Karpas-422 (cell line): ENCODE results near the gene MBNL2. TPM values are rescaled to one million over a fixed set of nuclear protein-coding genes. Genes with fewer than 3 reads are reported as not detected.

Experiments
- DNase-seq: peaks from one replicate; pipeline ENCODE4 v3.0.0-alpha.2; 2015
- H2AFZ ChIP-seq: fragments of 200-600 bp; sonication (generic); 2 replicates; pipeline ENCODE4 v1.6.1; 2014; ENCODE audit warnings: antibody characterized with exemption, low read length, mixed read lengths
- H3K27ac ChIP-seq: fragments of 200-600 bp; sonication (generic); 2 replicates; pipeline ENCODE4 v1.5.1; 2014; ENCODE audit warnings: mild to moderate bottlenecking, low read length, moderate library complexity
- H3K27me3 ChIP-seq: fragments of 200-600 bp; sonication (generic); 2 replicates; pipeline ENCODE4 v1.6.1; 2014; ENCODE audit warnings: low read length, mixed read lengths
- H3K36me3 ChIP-seq: fragments of 200-600 bp; sonication (generic); 2 replicates; pipeline ENCODE4 v1.6.1; 2014; ENCODE audit warnings: low read length, mixed read lengths; ENCODE audit not compliant: insufficient read depth
- H3K4me1 ChIP-seq: fragments of 200-600 bp; sonication (generic); 2 replicates; pipeline ENCODE4 v1.6.1; 2014; ENCODE audit warnings: mild to moderate bottlenecking, low read length, mixed read lengths
- H3K4me2 ChIP-seq: fragments of 200-600 bp; sonication (generic); 2 replicates; pipeline ENCODE4 v1.6.1; 2014; ENCODE audit warnings: low read length, low read depth, mild to moderate bottlenecking; ENCODE audit not compliant: poor library complexity, severe bottlenecking
- H3K4me3 ChIP-seq: fragments of 200-600 bp; sonication (generic); 2 replicates; pipeline ENCODE4 v1.5.1; 2014; ENCODE audit warnings: mild to moderate bottlenecking, antibody characterized with exemption, low read length, mixed read lengths
- H3K79me2 ChIP-seq: fragments of 200-600 bp; sonication (generic); 2 replicates; pipeline ENCODE4 v1.6.1; 2014; ENCODE audit warnings: mild to moderate bottlenecking, low read length, mixed read lengths
- H3K9ac ChIP-seq: fragments of 200-600 bp; sonication (generic); 2 replicates; pipeline ENCODE4 v1.6.0; 2014; ENCODE audit warnings: low read length
- H3K9me2 ChIP-seq: fragments of 200-600 bp; sonication (generic), shearing (Covaris generic); replicated peaks from 2 replicates; pipeline ENCODE4 v1.6.0; 2014; ENCODE audit warnings: mild to moderate bottlenecking, low read length, moderate library complexity; ENCODE audit not compliant: insufficient read depth
- H3K9me3 ChIP-seq: fragments of 300-700, 200-600 bp; sonication (generic); 2 replicates; pipeline ENCODE4 v1.6.1; 2014; ENCODE audit warnings: low read length, mixed read lengths
- H4K20me1 ChIP-seq: fragments of 200-600 bp; sonication (generic); 2 replicates; pipeline ENCODE4 v1.6.1; 2014; ENCODE audit warnings: mild to moderate bottlenecking, antibody characterized with exemption, low read length, low read depth; ENCODE audit not compliant: insufficient read depth
- total RNA-seq: library from RNA; depleted of rRNA; stranded (reverse); fragments of >200 nt; shearing (Covaris generic); gene quantifications from 2 replicates; pipeline ENCODE4 v1.2.3, GENCODE V29; 2014; ENCODE audit warnings: low replicate concordance

MBNL2 gene
- total RNA-seq, 1 experiment from 2014 or later: 8.5 TPM

DNA sequence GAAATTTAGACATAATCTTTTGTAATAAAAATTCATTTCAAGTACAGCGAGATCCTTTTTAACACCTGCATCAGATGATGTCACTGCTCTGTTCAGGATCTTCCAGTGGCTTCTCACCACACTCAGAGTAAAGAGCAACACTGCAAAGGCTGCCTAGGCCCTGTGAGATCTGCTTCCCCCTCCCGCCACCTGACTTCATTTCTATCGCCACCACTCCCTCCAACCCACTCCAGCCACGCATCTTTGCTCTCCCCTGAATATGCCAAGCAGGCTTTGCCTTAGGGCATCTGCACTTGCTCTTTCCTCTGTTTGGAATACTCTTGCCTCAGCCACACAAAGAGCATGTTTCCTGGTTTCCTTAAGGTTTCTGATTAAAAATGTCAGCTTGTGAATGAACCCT lies 58.3 kb downstream of the MBNL2 start:
- H3K9me2 ChIP-seq: no peaks in the 10 kb centered on the region
- H4K20me1 ChIP-seq: no peaks in the 10 kb centered on the region; the same call in 1 of the 2 replicates
- H3K79me2 ChIP-seq: no peaks in the 10 kb centered on the region
- no peak overlapping the region for H2AFZ ChIP-seq
- no peaks in the 10 kb centered on the region for H3K27me3 ChIP-seq
- no peak overlapping the region for H3K4me2 ChIP-seq
- H3K4me3 ChIP-seq: no peak overlapping the region
- no peak for DNase-seq
- no peak overlapping the region for H3K9ac ChIP-seq
- peaks cover 9% of the 10 kb centered on the region for H3K4me1 ChIP-seq
- H3K27ac ChIP-seq: no peak overlapping the region
- H3K9me3 ChIP-seq: no peaks in the 10 kb centered on the region
- H3K36me3 ChIP-seq: no peaks in the 10 kb centered on the region

- no peak overlapping the region for H3K9ac ChIP-seq
- peaks cover under 1% of the 10 kb centered on the region; the same call in 1 of the 2 replicates for H4K20me1 ChIP-seq
- H3K36me3 ChIP-seq: no peaks in the 10 kb centered on the region
- H3K27ac ChIP-seq: no peak overlapping the region
- no peak overlapping the region for H3K4me2 ChIP-seq
- no peak overlapping the region for H3K4me3 ChIP-seq
- no peak overlapping the region for H2AFZ ChIP-seq
- DNase-seq: no peak
- no peaks in the 10 kb centered on the region for H3K9me2 ChIP-seq
- H3K4me1 ChIP-seq: peaks cover 5% of the 10 kb centered on the region
- no peaks in the 10 kb centered on the region for H3K79me2 ChIP-seq
- no peaks in the 10 kb centered on the region for H3K27me3 ChIP-seq
- no peaks in the 10 kb centered on the region for H3K9me3 ChIP-seq
Measured at GRCh38 chr13:97281028-97281427, 58.9 kb downstream of the MBNL2 start.

- no peaks in the 10 kb centered on the region for H3K9me3 ChIP-seq
- H3K4me1 ChIP-seq: no peaks in the 10 kb centered on the region
- no peak overlapping the region for H3K9ac ChIP-seq
- H3K4me2 ChIP-seq: no peak overlapping the region
- no peaks in the 10 kb centered on the region for H3K9me2 ChIP-seq
- H3K36me3 ChIP-seq: no peaks in the 10 kb centered on the region
- no peak overlapping the region for H3K27ac ChIP-seq
- H3K79me2 ChIP-seq: no peaks in the 10 kb centered on the region
- peaks cover 13% of the 10 kb centered on the region; the same call in 1 of the 2 replicates for H4K20me1 ChIP-seq
- no peak for DNase-seq
- no peaks in the 10 kb centered on the region for H3K27me3 ChIP-seq
- no peak overlapping the region for H3K4me3 ChIP-seq
- no peak overlapping the region for H2AFZ ChIP-seq
Measured at GRCh38 chr13:97282705-97283104, 60.6 kb downstream of the MBNL2 start.

DNA sequence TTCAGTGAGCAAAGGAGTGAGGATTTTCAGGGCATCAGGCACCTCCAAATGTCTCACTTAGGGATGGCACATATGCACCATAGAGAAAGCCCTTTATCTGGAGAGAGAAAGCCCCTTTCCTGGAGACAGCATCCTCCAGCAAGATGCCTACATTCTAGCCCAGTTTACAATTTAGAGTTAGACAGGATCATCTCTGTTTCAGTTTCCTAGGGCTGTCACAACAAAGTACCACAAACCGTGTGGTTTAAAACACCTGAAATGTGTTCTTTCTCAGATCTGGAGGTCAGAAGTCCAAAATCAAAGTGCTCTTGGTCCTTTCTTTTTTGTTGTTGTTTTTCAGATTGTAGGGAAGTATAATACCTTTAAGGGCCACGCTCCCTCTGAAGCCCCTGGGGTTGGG lies 61.8 kb downstream of the MBNL2 start:
- Histone ChIP-seq H3K27ac (no peak overlapping the region), H3K4me1 (no peaks in the 10 kb centered on the region), H3K36me3 (no peaks in the 10 kb centered on the region), H3K9me3 (no peaks in the 10 kb centered on the region), H3K4me3 (no peak overlapping the region), H3K79me2 (no peaks in the 10 kb centered on the region), H4K20me1 (peaks cover 13% of the 10 kb centered on the region; the same call in 1 of the 2 replicates), H3K9ac (no peak overlapping the region), H2AFZ (no peak overlapping the region), H3K4me2 (no peak overlapping the region), H3K27me3 (no peaks in the 10 kb centered on the region), H3K9me2 (no peaks in the 10 kb centered on the region)
- no peak for DNase-seq

- Histone ChIP-seq H3K4me1 (no peaks in the 10 kb centered on the region), H3K27ac (no peak overlapping the region), H3K9me3 (no peaks in the 10 kb centered on the region), H3K27me3 (no peaks in the 10 kb centered on the region), H3K4me3 (no peak overlapping the region), H4K20me1 (peaks cover 13% of the 10 kb centered on the region; the same call in 1 of the 2 replicates), H3K4me2 (no peak overlapping the region), H3K9ac (no peak overlapping the region), H3K36me3 (no peaks in the 10 kb centered on the region), H3K9me2 (no peaks in the 10 kb centered on the region), H2AFZ (no peak overlapping the region), H3K79me2 (no peaks in the 10 kb centered on the region)
- DNase-seq: no peak
Measured at GRCh38 chr13:97284558-97284957, 62.4 kb downstream of the MBNL2 start.

DNA sequence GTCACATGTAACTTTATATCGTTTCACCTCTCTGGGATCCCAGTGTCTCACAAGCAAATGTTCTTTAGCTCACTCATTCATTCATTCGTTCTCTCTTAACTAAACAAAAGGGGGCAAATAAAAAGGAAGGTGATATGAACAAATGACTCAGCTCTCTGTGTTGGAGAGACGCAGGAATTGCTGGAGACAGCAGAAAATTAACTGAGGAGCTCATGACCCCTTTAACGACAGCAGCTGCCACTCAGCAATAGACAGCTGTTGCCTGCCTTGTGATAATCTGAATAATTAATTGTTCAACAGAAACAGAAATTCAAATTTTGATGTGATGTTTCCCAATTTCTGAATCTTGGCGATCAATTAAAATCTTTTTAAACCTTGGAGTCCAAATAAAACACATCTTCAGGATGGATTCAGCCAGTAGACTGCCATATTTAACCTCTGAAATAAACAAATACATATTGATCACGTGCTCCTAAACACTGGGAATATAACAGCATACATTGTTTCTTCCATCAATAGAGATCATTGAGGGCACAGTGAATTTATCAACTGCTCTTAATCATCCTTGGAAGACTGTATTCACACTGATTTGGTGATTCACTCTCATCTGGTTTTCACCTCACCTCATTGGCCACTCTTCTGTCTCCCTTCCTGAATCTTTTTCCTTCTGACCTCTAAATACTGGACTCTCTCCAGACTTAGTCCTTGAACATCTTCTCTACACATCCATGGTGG lies 63.3 kb downstream of the MBNL2 start:
- Histone ChIP-seq H3K79me2 (no peaks in the 10 kb centered on the region), H4K20me1 (peaks cover 13% of the 10 kb centered on the region; the same call in 1 of the 2 replicates)

DNA sequence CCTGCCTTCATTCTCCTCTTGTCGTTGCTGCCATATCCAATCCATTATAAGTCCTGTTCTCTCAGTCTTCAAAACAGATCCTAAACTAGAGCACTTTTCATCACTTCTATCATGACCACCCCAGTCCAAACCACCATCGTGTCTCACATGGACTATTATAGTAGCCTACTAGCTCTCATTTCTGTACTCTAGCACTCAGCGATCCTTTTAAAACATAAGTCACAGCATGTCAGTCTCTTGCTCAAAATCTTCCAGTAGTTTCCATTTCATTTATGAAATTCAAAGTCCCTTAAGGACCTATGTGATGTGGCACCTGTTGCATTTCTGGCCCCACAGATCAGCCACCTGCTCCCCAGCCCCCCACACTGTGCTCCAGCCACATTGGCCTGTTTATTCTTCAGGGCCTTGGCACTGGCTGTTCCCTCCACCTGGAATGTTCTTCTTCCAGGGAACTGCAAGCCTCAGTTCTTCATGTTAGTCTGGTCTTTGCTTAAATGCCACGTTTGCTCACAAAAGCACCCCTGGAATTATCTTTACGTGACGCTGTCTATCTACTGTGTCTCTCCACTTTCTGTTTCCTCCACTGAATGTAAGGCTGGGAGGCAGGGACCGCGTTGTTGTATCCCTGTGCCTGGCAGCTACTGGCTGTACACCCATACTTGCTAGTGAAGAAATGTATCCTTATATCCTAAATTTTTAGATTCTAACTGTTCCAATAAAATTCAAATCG lies 64.3 kb downstream of the MBNL2 start:
- peaks cover 13% of the 10 kb centered on the region; the same call in 1 of the 2 replicates for H4K20me1 ChIP-seq
- no peaks in the 10 kb centered on the region for H3K9me3 ChIP-seq
- no peaks in the 10 kb centered on the region for H3K9me2 ChIP-seq
- no peak for DNase-seq
- no peaks in the 10 kb centered on the region for H3K27me3 ChIP-seq
- no peak overlapping the region for H3K9ac ChIP-seq
- H3K36me3 ChIP-seq: no peaks in the 10 kb centered on the region
- no peak overlapping the region for H3K27ac ChIP-seq
- H2AFZ ChIP-seq: no peak overlapping the region
- H3K4me2 ChIP-seq: no peak overlapping the region
- no peaks in the 10 kb centered on the region for H3K4me1 ChIP-seq
- no peak overlapping the region for H3K4me3 ChIP-seq
- H3K79me2 ChIP-seq: no peaks in the 10 kb centered on the region

More for the DNA sequence above, 63.3 kb downstream of the MBNL2 start:
- Histone ChIP-seq H3K9me2 (no peaks in the 10 kb centered on the region), H3K4me2 (no peak overlapping the region), H2AFZ (no peak overlapping the region), H3K36me3 (no peaks in the 10 kb centered on the region), H3K4me3 (no peak overlapping the region), H3K9ac (no peak overlapping the region), H3K4me1 (no peaks in the 10 kb centered on the region), H3K27me3 (no peaks in the 10 kb centered on the region), H3K9me3 (no peaks in the 10 kb centered on the region), H3K27ac (no peak overlapping the region)
- DNase-seq: no peak

GRCh38 chr13:97287047-97287383 lies 64.9 kb downstream of the MBNL2 start:
- Histone ChIP-seq H3K9me2 (no peaks in the 10 kb centered on the region), H3K4me3 (no peak overlapping the region), H3K9me3 (no peaks in the 10 kb centered on the region), H2AFZ (no peak overlapping the region), H3K27me3 (no peaks in the 10 kb centered on the region), H3K4me2 (no peak overlapping the region), H3K27ac (no peak overlapping the region), H3K9ac (no peak overlapping the region), H3K79me2 (no peaks in the 10 kb centered on the region), H3K4me1 (no peaks in the 10 kb centered on the region), H3K36me3 (no peaks in the 10 kb centered on the region), H4K20me1 (peaks cover 13% of the 10 kb centered on the region; the same call in 1 of the 2 replicates)
- no peak for DNase-seq
